Upper lobe of right lung (tissue), 1 donor: ENCODE results near the gene SLC9A8. TPM values are rescaled to one million over a fixed set of nuclear protein-coding genes. Genes with fewer than 3 reads are reported as not detected.
A peak's percentile ranks its signal among the peaks of the same experiment; 100 is the strongest.

Experiments used
- ATAC-seq: fragments of 200-7000 bp; cut with Tn5 transposase; one replicate; pipeline ENCODE4 v1.9.1; 2020; ENCODE audit warnings: mild to moderate bottlenecking, moderate library complexity
- DNase-seq: peaks from one replicate; pipeline ENCODE4 v3.0.0-alpha.2; 2020
- H3K27ac ChIP-seq: fragments of 200-600 bp; one replicate; pipeline ENCODE4 v1.8.0; 2022
- H3K27me3 ChIP-seq: fragments of 200-600 bp; one replicate; pipeline ENCODE4 v1.8.0; 2022; ENCODE audit warnings: mild to moderate bottlenecking
- H3K36me3 ChIP-seq: fragments of 200-600 bp; one replicate; pipeline ENCODE4 v1.8.0; 2022
- H3K4me1 ChIP-seq: fragments of 200-600 bp; one replicate; pipeline ENCODE4 v1.8.0; 2022
- H3K4me3 ChIP-seq: fragments of 200-600 bp; one replicate; pipeline ENCODE4 v1.8.0; 2022; ENCODE audit warnings: mild to moderate bottlenecking
- H3K9me3 ChIP-seq: fragments of 200-600 bp; one replicate; pipeline ENCODE4 v1.8.0; 2022
- intact Hi-C: fragments of 100-400 bp; cut with DNase I; formaldehyde crosslinking; loops from one replicate; pipeline ENCODE4 v1.11.0; 2022
- total RNA-seq: library from RNA; stranded (reverse); fragmentation: NEBNext Ultra II Directional; extraction: Animal tissue kit (Norgen Biotek cat#: 25700); gene quantifications from one replicate; pipeline ENCODE4 v1.2.1, GENCODE V29; 2021
- TF ChIP-seq, protein P1 (sequence below): fragments of 200-600 bp; IDR thresholded peaks from one replicate; pipeline ENCODE4 v1.8.0; 2022; ENCODE audit warnings: antibody characterized with exemption
- donor health status: DM: no; HTN: yes; CAD: no; lungs with severe emphysema.

The SLC9A8 gene
- total RNA-seq, 1 donor from 2014 or later: 15.0 TPM

- no peaks in the 10 kb centered on the region for H3K9me3 ChIP-seq
- no peak overlapping the region for H3K27ac ChIP-seq
- peaks cover 44% of the 10 kb centered on the region for H3K36me3 ChIP-seq
- H3K4me3 ChIP-seq: no peak overlapping the region
- TF ChIP-seq, protein P1, sequence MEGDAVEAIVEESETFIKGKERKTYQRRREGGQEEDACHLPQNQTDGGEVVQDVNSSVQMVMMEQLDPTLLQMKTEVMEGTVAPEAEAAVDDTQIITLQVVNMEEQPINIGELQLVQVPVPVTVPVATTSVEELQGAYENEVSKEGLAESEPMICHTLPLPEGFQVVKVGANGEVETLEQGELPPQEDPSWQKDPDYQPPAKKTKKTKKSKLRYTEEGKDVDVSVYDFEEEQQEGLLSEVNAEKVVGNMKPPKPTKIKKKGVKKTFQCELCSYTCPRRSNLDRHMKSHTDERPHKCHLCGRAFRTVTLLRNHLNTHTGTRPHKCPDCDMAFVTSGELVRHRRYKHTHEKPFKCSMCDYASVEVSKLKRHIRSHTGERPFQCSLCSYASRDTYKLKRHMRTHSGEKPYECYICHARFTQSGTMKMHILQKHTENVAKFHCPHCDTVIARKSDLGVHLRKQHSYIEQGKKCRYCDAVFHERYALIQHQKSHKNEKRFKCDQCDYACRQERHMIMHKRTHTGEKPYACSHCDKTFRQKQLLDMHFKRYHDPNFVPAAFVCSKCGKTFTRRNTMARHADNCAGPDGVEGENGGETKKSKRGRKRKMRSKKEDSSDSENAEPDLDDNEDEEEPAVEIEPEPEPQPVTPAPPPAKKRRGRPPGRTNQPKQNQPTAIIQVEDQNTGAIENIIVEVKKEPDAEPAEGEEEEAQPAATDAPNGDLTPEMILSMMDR: no peak
- no peaks in the 10 kb centered on the region for H3K27me3 ChIP-seq
- DNase-seq (no peak), ATAC-seq (no peak)
- intact Hi-C loops: no loop called here
- no peaks in the 10 kb centered on the region for H3K4me1 ChIP-seq
Observed at GRCh38 chr20:49865559-49865958, 52.9 kb downstream of the SLC9A8 start.

- Histone ChIP-seq H3K4me1 (no peaks in the 10 kb centered on the region), H3K4me3 (no peak overlapping the region), H3K27me3 (no peaks in the 10 kb centered on the region), H3K27ac (no peak overlapping the region), H3K36me3 (peaks cover 44% of the 10 kb centered on the region), H3K9me3 (no peaks in the 10 kb centered on the region)
- intact Hi-C loops: no loop called here
- no peak for ATAC-seq
- TF ChIP-seq, protein P1: no peak
- no peak for DNase-seq
Observed at GRCh38 chr20:49866051-49866450, 53.4 kb downstream of the SLC9A8 start.

DNA sequence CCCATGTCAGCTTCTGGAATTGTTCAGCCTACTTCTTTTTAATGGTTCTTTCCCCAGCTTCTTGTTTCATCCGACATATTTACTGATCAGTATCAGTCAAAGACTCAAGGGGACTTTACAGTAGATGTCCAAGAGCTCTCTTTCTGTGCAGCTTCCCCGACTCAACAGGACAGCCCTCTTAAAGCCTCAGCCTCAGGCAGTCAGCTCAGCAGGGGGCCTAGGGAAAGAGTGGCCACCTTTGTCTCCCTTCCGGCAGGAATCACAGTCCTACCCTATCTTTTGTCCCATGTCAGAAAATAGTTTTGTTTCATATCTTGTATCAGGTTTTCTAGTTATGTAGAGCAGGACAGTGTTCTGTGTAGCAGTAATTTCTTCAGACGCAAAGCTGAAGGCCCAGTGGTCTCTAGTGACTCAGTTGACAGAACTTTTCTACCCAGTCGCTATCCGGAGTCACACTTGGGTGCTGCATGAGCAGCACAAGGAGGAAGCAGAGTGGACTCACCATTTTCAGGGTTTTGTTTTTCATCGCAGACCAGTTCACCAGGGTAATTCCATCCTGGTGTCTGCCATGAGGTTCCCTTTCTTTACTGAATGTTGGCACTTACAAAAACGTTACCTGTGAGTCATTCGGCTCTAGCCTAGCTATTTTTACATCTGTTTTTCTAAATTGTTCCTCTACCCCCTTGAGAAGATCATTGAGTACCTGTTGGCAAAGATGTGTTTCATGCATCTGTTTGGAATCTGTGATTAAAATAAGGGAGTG lies 55.0 kb downstream of the SLC9A8 start:
- no peak for DNase-seq
- no peaks in the 10 kb centered on the region for H3K27me3 ChIP-seq
- TF ChIP-seq, protein P1: no peak
- no peaks in the 10 kb centered on the region for H3K9me3 ChIP-seq
- H3K27ac ChIP-seq: no peak overlapping the region
- H3K4me3 ChIP-seq: no peak overlapping the region
- H3K4me1 ChIP-seq: no peaks in the 10 kb centered on the region
- intact Hi-C loops: no loop called here
- peaks cover 44% of the 10 kb centered on the region for H3K36me3 ChIP-seq
- ATAC-seq: no peak

GRCh38 chr20:49868538-49868937 lies 55.9 kb downstream of the SLC9A8 start:
- intact Hi-C loops: no loop called here
- DNase-seq: no peak
- Histone ChIP-seq H3K4me3 (no peak overlapping the region), H3K27ac (no peak overlapping the region), H3K27me3 (no peaks in the 10 kb centered on the region), H3K36me3 (peaks cover 36% of the 10 kb centered on the region), H3K9me3 (no peaks in the 10 kb centered on the region), H3K4me1 (no peaks in the 10 kb centered on the region)
- TF ChIP-seq, protein P1: no peak
- peak; percentile 66 for ATAC-seq

GRCh38 chr20:49868964-49869363 lies 56.3 kb downstream of the SLC9A8 start:
- Histone ChIP-seq H3K4me3 (no peak overlapping the region), H3K27ac (no peak overlapping the region), H3K9me3 (no peaks in the 10 kb centered on the region), H3K36me3 (peaks cover 35% of the 10 kb centered on the region), H3K27me3 (no peaks in the 10 kb centered on the region), H3K4me1 (no peaks in the 10 kb centered on the region)
- TF ChIP-seq, protein P1: no peak
- intact Hi-C loops: no loop called here
- DNase-seq: no peak
- no peak for ATAC-seq
